Sigmoid colon (tissue), 4 donors: ENCODE data around the gene CHCHD6.

Experiments used
- CTCF ChIP-seq, 4 experiments: fragments of 450-650 bp in 3 of 4; fragments of 200-600 bp in 1 of 4; IDR thresholded peaks; one replicate each; pipeline ENCODE4 v1.5.1; 2016 to 2019; ENCODE audit warnings: antibody characterized with exemption in 4 of 4, mild to moderate bottlenecking in 3 of 4, moderate library complexity in 2 of 4
- EP300 ChIP-seq, 4 donors: sonication (generic); formaldehyde crosslinking; IDR thresholded peaks; one replicate each; pipeline ENCODE4 v1.6.1; 2017; ENCODE audit warnings: antibody characterized with exemption in 4 of 4
- POLR2A ChIP-seq, 2 donors: fragments of 450-650 bp; IDR thresholded peaks; one replicate each; pipeline ENCODE4 v1.6.1; 2016; ENCODE audit warnings: antibody characterized with exemption in 2 of 2, mild to moderate bottlenecking in 2 of 2, moderate library complexity in 2 of 2
- POLR2AphosphoS5 ChIP-seq, 4 donors: sonication (generic); formaldehyde crosslinking; IDR thresholded peaks; one replicate each; pipeline ENCODE4 v1.6.1; 2017; ENCODE audit warnings: antibody characterized with exemption in 4 of 4

GRCh38 chr3:126706631-126707030 is 2.6 kb downstream of the CHCHD6 start:
- TF ChIP-seq CTCF (IDR thresholded peaks at IDR 0.05) (no peak), EP300 (IDR thresholded peaks at IDR 0.05) (no peak), POLR2A (IDR thresholded peaks at IDR 0.05) (no peak), POLR2AphosphoS5 (IDR thresholded peaks at IDR 0.05) (no peak)
